ENCODE measurements around the gene TOP2A.
"Not testable (repeated sequence)": the region's sequence is repeated elsewhere in the genome, so short reads cannot be mapped to it uniquely, and the experiment has no call there.

GRCh38 chr17:40376541-40376940 is 41.2 kb downstream of the TOP2A start:
- not testable (repeated sequence) for TF ChIP-seq CTBP1 (IDR thresholded peaks at IDR 0.05; ENCODE audit: borderline replicate concordance); SUZ12 (IDR thresholded peaks at IDR 0.05); HDGF (IDR thresholded peaks at IDR 0.05; ENCODE audit: borderline replicate concordance); TARDBP (IDR thresholded peaks at IDR 0.05); FOXM1 (IDR thresholded peaks at IDR 0.05; ENCODE audit: borderline replicate concordance); ZNF384 (IDR thresholded peaks at IDR 0.05); LEF1 (IDR thresholded peaks at IDR 0.05; ENCODE audit: borderline replicate concordance); NFRKB (IDR thresholded peaks at IDR 0.05); FOXA1 (IDR thresholded peaks at IDR 0.05)

All from HEK293T (cell line).